CD4-positive, alpha-beta T cell treated with Interferon alpha-2 for 1 hour (primary cell): ENCODE measurements around the gene TPP2.

Experiments
- DNase-seq, 2 donors: peaks; one replicate each; pipeline ENCODE4 v3.0.0-alpha.2; 2020 to 2022

The TPP2 gene

DNA sequence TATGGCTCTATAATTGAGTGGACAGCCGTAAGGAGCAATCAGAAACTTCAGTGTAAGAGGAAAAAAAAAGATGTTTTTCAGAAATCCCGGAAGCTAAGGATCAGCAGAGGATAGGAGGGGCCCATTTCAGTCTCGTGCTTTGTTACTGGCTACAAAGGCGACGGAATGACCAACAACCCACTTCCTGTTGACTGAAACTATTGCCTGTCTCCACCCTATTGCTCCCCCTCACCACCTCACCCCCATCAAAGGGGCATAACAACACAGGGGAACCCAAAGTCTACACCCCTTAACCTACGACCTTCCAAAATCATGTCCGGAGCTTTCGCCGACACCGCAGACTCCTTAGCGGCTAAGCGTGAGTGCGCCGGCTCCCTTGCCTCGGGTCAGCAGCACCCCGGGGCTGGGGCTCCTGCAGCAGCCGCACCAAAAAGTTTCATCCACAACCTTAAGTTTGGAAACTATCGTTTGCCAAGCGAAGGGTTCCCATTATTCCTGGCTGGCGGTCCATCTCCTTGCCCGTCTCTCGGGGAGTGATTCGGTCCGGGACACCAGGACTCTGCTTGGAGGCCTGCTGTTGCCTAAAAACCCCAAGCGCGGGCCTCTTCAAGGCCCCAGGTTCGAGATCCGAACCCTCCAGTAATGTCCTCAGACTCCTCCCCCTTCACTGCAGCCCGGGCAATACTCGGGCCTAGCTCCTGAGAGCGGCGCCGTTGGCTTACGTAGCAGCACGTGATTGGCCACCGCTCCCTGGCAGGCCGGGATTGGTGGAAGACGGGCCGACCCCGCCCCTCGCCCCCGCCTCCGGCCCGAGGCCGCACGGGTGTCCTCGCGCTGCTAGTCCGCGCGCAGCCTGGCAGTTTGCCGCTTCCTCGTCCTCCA, at the start of gene TPP2:
TPP2 (plus strand) TSS at position 840 of the 882 bp plus-strand sequence. CDS start 53 bp downstream, outside the sequence.
- DNase-seq: peak; percentile 97 to 98

GRCh38 chr13:102548811-102549210, 48.0 kb upstream of the TPP2 start:
- no peak for DNase-seq

DNA sequence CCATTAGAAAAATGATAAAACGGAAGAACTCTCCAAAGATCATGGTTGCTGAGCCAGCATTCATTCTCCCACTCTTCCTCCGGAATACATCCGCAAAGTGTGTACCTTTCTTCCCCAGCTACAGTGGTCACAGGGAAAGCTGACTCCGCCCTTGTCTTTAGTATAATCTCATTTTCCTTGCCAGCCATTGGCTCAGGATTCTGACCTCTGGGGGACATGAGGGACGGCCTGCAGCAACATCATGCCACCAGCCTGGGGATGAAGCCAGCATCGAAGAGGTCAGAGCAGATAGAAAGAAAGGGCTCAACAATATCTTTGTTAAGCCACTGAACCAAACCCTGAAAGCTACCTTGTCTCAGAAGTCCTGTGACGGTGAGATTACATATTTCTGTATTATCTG, 46.3 kb upstream of the TPP2 start:
- DNase-seq: no peak

- DNase-seq: peak in 1 of 2 donors; percentile 32
Observed at GRCh38 chr13:102555914-102556553, 40.8 kb upstream of the TPP2 start.

GRCh38 chr13:102556806-102557205, 40.0 kb upstream of the TPP2 start:
- DNase-seq: no peak

- DNase-seq: no peak
Observed at GRCh38 chr13:102558029-102558428, 38.8 kb upstream of the TPP2 start.

- DNase-seq: no peak
Observed at GRCh38 chr13:102561933-102562332, 34.9 kb upstream of the TPP2 start.

DNA sequence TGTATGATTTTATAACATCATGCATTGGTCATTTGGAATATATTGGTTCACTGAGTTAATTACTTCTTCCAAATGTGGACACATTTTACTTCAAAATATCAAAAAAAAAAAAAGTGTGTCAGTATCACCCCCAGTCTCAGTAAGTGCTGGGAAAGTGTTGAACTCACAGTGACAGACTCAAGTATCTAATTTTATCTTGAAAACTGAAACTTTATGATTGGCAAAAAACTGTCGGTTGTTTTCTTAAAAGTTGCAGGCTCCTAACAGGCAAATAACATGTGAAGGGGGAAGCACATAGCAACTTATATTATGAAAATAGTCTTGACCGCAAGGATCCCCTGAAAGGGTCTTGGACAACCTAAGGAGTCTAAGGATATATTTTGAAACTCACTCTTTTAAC, 33.5 kb upstream of the TPP2 start:
- no peak for DNase-seq

DNA sequence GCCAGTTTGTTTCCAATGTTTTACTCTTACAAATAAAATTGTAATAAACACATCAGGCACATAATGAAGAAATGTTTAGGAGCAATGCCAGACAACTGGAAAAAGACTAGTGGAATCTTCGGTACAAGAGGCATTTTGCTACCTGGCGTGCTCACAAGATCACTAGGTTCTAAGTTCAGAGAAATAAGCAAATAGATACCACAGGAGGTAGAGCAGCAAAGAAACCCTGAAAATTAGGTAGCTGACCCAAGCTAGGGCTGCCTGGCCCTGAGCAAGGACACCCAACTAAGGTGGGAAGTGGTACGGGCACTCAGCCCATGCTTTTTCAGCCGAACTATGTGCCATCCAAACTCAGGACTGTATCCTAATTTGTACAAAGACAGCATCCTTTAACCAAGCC, 32.2 kb upstream of the TPP2 start:
- DNase-seq: no peak

GRCh38 chr13:102566513-102566912, 30.3 kb upstream of the TPP2 start:
- DNase-seq: no peak

- no peak for DNase-seq
Observed at GRCh38 chr13:102567857-102568256, 28.9 kb upstream of the TPP2 start.

DNA sequence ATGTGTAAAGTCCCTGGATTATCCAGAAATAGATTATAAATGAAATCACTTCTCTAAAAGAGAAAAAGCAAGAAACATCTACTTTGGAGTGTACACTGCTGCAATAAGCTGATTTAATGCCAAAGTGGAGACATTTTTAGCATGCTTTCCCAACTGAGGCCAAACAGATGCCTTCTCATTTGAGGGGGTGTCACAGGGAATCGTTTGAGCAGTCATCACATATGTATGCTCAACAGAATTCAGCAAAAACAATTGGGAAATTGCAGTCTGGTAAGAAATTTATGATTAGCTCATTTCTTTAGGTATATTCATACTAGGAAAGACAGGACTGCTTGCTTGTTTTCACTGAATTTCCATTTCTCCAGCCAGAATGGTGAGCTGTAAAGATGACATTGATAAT, 27.3 kb upstream of the TPP2 start:
- DNase-seq: no peak

DNA sequence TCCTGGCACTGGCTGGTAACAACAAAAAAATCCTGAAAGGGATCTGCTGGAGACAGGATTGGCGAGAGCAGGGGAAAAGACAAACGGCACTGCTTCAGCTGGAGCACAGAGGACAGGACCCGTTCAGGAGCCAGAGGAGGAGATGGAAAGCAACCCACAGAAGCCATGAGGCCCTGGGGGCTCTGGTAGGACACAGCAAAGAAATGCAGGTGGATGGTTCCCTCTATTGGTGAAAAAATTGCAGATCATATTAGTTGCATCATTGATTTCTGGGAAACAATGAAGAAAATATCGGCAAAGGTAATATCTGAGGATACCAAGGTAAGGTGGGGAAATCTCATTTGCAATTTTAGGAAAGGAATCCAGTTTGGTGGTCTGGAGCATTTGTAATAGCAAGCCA, 25.7 kb upstream of the TPP2 start:
- DNase-seq: no peak

- no peak for DNase-seq
Observed at GRCh38 chr13:102572323-102572722, 24.5 kb upstream of the TPP2 start.

DNA sequence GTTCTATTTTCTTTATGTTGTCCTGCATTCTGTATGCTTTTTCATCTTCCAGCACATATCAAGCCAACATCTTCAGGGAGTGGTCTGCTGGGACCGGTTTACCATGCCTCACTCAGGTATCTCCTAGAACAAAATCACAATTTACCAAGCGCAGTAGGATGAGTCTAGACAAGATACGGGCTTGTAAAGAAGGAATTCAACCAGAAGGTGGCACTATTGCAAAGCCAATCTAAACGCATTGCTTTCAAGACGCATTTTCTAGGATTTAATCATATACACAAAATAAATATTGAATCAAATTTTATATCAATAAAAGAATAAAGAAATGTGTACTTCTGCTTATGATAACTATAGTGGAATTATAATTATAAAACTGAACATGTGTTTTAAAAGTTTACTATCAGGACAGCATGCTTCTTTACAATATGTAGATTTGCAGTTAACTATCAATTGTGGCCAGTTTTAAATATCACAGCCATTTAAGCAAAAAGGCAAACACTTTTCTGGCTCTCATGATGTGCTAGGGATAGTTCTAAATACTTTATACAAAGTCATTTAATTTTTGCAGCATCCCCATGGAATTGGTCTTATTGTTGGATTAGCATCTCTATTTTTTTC, 16.1 kb upstream of the TPP2 start:
- peak; percentile 43 to 77 for DNase-seq

- DNase-seq: no peak
Observed at GRCh38 chr13:102582256-102582655, 14.5 kb upstream of the TPP2 start.

GRCh38 chr13:102584434-102584833, 12.4 kb upstream of the TPP2 start:
- no peak for DNase-seq

GRCh38 chr13:102586615-102587014, 10.2 kb upstream of the TPP2 start:
- no peak for DNase-seq

- DNase-seq: no peak
Observed at GRCh38 chr13:102587916-102588315, 8.9 kb upstream of the TPP2 start.

- DNase-seq: no peak
Observed at GRCh38 chr13:102589301-102589822, 7.4 kb upstream of the TPP2 start.

DNA sequence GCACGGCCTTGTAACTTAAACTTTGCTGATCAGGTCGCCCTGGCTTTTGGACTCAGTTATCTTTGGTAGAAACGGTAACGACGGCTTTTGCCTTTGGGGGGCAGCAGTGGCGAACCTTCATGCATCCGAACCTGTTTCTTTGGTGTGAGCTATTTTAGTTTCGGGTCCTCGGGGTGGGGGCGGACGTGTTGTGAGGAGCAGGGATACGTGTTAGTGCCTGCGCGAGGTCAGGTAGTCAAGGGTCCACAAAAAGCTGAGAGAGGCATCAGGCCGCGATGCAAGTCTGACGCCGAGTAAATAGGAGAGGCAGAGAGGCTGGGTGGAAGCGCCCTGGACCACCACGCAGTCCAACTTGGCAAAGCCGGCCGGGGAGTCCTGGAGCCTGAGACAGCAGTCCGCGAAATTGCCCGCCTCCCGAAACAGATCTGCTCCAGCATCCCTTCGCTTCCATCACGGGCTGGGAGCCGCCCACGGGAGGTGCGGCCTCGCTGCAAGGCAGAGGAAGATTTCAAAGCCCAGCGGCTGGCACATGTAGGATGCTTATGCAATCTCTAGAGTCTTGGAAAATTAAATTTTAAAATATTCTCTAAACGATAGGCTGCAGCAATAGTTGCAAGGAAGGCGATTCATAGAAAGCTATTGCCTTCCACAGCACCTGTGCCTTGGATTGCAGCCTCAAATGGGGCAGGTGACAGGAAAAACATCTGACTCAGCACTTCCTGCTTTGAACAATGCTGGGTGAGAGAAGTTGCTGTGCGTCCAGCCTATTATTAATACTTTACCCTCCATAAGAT, 4.6 kb upstream of the TPP2 start:
- DNase-seq: peak; percentile 76 to 85

DNA sequence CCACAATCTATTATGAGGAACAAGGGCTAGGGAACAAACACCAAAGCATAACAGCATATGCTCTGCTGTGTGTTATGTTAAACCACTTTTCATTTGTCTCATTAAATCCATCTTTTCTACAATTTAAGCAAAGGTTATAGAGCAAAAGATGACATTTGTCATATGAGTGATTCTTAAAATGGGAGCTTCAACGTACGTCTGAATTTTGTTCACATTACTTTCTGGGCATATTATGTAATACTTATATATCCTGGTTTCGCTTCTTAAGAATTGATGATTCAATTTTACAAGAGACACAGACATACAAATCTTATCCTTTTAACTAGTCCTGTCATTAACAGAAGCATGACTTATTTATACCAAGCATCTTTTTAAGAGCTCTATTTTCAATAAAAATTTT, 3.3 kb upstream of the TPP2 start:
- DNase-seq: no peak
